HCEC 1CT (cell line): Measurements from ENCODE around the gene RAD52.

ENCODE experiments used
- DNase-seq: peaks from one replicate; pipeline ENCODE4 v3.0.0-alpha.2; 2017

Gene RAD52

GRCh38 chr12:912466-913235, 36.8 kb downstream of the RAD52 start:
- DNase-seq = no peak

- DNase-seq = no peak
Observed at GRCh38 chr12:911191-911826, 38.2 kb downstream of the RAD52 start.

- DNase-seq = no peak
Observed at GRCh38 chr12:910416-910815, 39.1 kb downstream of the RAD52 start.

GRCh38 chr12:909861-910260, 39.6 kb downstream of the RAD52 start:
- no peak for DNase-seq

GRCh38 chr12:907413-908185, 41.9 kb downstream of the RAD52 start:
- DNase-seq = no peak

- no peak for DNase-seq
Observed at GRCh38 chr12:906062-906585, 43.4 kb downstream of the RAD52 start.

GRCh38 chr12:905261-906031, 44.0 kb downstream of the RAD52 start:
- DNase-seq = no peak

GRCh38 chr12:904010-904414, 45.5 kb downstream of the RAD52 start:
- DNase-seq = no peak

- no peak for DNase-seq
Observed at GRCh38 chr12:903055-903454, 46.4 kb downstream of the RAD52 start.

- no peak for DNase-seq
Observed at GRCh38 chr12:902581-902980, 46.9 kb downstream of the RAD52 start.

- no peak for DNase-seq
Observed at GRCh38 chr12:897386-897785, 52.1 kb downstream of the RAD52 start.

- DNase-seq = no peak
Observed at GRCh38 chr12:896031-896430, 53.5 kb downstream of the RAD52 start.

GRCh38 chr12:894226-894625, 55.3 kb downstream of the RAD52 start:
- DNase-seq = no peak

- no peak for DNase-seq
Observed at GRCh38 chr12:886206-886605, 63.3 kb downstream of the RAD52 start.

GRCh38 chr12:885701-886100, 63.8 kb downstream of the RAD52 start:
- no peak for DNase-seq

GRCh38 chr12:884746-885414, 64.6 kb downstream of the RAD52 start:
- DNase-seq = no peak

- DNase-seq = no peak
Observed at GRCh38 chr12:880656-881055, 68.8 kb downstream of the RAD52 start.

GRCh38 chr12:879641-880040, 69.9 kb downstream of the RAD52 start:
- peak; percentile 58 for DNase-seq

- no peak for DNase-seq
Observed at GRCh38 chr12:873954-874353, 75.5 kb downstream of the RAD52 start.

- DNase-seq = no peak
Observed at GRCh38 chr12:870378-870777, 79.1 kb downstream of the RAD52 start.

- no peak for DNase-seq
Observed at GRCh38 chr12:868722-869121, 80.8 kb downstream of the RAD52 start.

GRCh38 chr12:867905-868304, 81.6 kb downstream of the RAD52 start:
- DNase-seq = no peak
